ENCODE results near the gene ALX3. TPM values are rescaled to one million over a fixed set of nuclear protein-coding genes. Genes with fewer than 3 reads are reported as not detected.

The ALX3 gene
- total RNA-seq, 4 donors from 2014 or later, result not detected

DNA sequence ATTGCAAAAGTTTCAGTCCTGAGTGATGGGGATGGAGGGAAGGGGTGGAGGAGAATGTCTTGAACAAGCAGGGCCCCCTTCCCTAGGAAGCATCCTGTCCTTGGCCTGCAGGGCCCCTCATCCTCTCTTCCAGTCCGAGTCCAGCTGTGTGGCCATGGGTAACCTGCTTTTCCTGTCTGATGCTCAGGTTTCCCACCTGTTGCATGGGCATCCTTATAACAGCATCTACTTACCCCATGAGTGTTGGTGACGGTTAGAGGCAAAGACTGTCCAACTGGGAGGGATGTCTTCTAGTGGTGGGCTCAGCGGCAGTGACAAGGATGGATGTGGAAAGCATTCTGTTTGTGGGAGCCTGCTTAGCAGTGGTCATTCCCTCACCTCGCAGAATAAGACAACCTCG lies 43.7 kb upstream of the ALX3 start:
- intact Hi-C loops (cut with DNase I; ENCODE audit: low total_unique reads), result no loop called here
- in situ Hi-C loops (cut with MboI; ENCODE audit: low pct_ligation_motif_present in 1 of 4, low pct_unique_long_range_greater_than_20kb in 1 of 4, low sequenced_read_pairs in 3 of 4), result no loop called here
- 89% methylated on average over 5 of the region's 5 CpGs; no CpG with 5 or more reads in 1 of the 2 donors for WGBS, 2 donors (ENCODE audit: low coverage in 1 of 2)
- Histone ChIP-seq H3K36me3 (no peaks in the 10 kb centered on the region), H3K27me3 (peaks cover 28% of the 10 kb centered on the region), H3K4me1 (no peaks in the 10 kb centered on the region), H3K27ac (no peak overlapping the region), H3K9me3 (no peaks in the 10 kb centered on the region), H3K4me3 (no peak overlapping the region)
- DNase-seq, result no peak
- TF ChIP-seq EP300 (IDR thresholded peaks at IDR 0.05; ENCODE audit: low read depth) (no peak), POLR2AphosphoS5 (IDR thresholded peaks at IDR 0.05) (no peak), POLR2A (IDR thresholded peaks at IDR 0.05) (no peak)
- TF ChIP-seq, protein P1, sequence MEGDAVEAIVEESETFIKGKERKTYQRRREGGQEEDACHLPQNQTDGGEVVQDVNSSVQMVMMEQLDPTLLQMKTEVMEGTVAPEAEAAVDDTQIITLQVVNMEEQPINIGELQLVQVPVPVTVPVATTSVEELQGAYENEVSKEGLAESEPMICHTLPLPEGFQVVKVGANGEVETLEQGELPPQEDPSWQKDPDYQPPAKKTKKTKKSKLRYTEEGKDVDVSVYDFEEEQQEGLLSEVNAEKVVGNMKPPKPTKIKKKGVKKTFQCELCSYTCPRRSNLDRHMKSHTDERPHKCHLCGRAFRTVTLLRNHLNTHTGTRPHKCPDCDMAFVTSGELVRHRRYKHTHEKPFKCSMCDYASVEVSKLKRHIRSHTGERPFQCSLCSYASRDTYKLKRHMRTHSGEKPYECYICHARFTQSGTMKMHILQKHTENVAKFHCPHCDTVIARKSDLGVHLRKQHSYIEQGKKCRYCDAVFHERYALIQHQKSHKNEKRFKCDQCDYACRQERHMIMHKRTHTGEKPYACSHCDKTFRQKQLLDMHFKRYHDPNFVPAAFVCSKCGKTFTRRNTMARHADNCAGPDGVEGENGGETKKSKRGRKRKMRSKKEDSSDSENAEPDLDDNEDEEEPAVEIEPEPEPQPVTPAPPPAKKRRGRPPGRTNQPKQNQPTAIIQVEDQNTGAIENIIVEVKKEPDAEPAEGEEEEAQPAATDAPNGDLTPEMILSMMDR (IDR thresholded peaks at IDR 0.05), result no peak

DNA sequence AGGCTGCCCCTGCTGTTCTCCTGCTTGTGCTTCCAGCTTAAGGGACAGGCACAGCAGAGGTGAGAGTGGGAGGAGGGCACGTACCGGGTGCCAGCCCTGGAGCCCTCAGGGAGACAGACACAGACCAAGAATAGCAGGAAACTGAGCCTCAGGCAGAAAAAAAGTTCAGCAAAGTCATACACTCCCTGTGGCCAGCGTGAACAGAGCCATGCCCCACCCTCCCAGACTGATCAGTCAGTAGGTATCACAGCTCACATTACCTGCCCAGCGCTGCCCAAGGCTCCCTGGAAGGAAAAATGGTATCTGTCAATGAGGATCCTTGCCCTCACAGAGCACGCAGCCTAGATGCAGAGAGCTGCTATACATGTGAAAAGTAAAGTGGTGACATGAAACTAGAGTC lies 43.1 kb upstream of the ALX3 start:
- DNase-seq, result no peak
- Histone ChIP-seq H3K36me3 (no peaks in the 10 kb centered on the region), H3K27me3 (peaks cover 28% of the 10 kb centered on the region), H3K4me3 (no peak overlapping the region), H3K27ac (no peak overlapping the region), H3K4me1 (no peaks in the 10 kb centered on the region), H3K9me3 (no peaks in the 10 kb centered on the region)
- in situ Hi-C loops (cut with MboI; ENCODE audit: low pct_ligation_motif_present in 1 of 4, low pct_unique_long_range_greater_than_20kb in 1 of 4, low sequenced_read_pairs in 3 of 4) (no loop called here), intact Hi-C loops (cut with DNase I; ENCODE audit: low total_unique reads) (no loop called here)
- WGBS, 2 donors (ENCODE audit: low coverage in 1 of 2), result 69% methylated on average over 5 of the region's 5 CpGs; no CpG with 5 or more reads in 1 of the 2 donors
- TF ChIP-seq, protein P1 (IDR thresholded peaks at IDR 0.05), result no peak
- no peak for TF ChIP-seq EP300 (IDR thresholded peaks at IDR 0.05; ENCODE audit: low read depth)
- no peak for TF ChIP-seq POLR2A (IDR thresholded peaks at IDR 0.05)
- TF ChIP-seq POLR2AphosphoS5 (IDR thresholded peaks at IDR 0.05), result no peak

DNA sequence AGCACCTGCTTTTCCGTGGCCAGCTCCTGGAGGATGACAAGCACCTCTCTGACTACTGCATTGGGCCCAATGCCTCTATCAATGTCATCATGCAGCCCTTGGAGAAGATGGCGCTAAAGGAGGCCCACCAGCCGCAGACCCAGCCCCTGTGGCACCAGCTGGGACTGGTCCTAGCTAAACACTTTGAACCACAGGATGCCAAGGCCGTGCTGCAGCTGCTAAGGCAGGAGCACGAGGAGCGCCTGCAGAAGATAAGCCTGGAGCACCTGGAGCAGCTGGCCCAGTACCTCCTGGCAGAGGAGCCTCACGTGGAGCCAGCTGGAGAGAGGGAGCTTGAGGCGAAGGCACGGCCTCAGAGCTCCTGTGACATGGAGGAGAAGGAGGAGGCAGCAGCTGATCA lies 42.2 kb upstream of the ALX3 start:
- H3K4me3 ChIP-seq, result no peak overlapping the region
- peaks cover 28% of the 10 kb centered on the region for H3K27me3 ChIP-seq
- intact Hi-C loops (cut with DNase I; ENCODE audit: low total_unique reads) (no loop called here), in situ Hi-C loops (cut with MboI; ENCODE audit: low pct_ligation_motif_present in 1 of 4, low pct_unique_long_range_greater_than_20kb in 1 of 4, low sequenced_read_pairs in 3 of 4) (no loop called here)
- H3K4me1 ChIP-seq, result no peaks in the 10 kb centered on the region
- TF ChIP-seq EP300 (IDR thresholded peaks at IDR 0.05; ENCODE audit: low read depth), result no peak
- no peaks in the 10 kb centered on the region for H3K9me3 ChIP-seq
- 20 to 59% methylated on average over 1 to 9 of the region's 9 CpGs for WGBS, 2 donors (ENCODE audit: low coverage in 1 of 2)
- no peak for DNase-seq
- no peaks in the 10 kb centered on the region for H3K36me3 ChIP-seq
- H3K27ac ChIP-seq, result no peak overlapping the region

DNA sequence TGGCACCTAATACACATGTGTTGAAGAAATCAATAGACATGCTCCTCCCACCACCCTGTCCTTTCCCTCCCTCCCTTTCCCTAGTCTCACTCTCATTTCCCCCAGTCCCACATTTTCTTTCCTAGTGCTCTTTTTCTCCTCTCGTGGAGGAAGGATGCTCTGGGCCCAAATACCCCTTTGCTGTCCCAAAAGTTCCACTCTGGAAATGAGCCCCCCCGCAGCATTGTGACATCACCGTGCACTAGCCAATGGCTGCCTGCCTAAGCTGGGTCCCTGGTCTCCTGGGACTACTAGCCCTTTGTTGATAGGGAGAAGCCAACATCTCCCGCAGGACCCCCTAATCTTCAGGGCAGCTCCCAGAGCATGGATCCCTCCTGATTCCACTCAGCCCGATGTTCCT lies 41.7 kb upstream of the ALX3 start, which contains the start of gene UBL4B:
Gene UBL4B, plus strand, starts transcription at position 301 of the 400 bp plus-strand sequence. Its CDS starts 92 bp downstream, at position 393.
- H3K9me3 ChIP-seq, result no peaks in the 10 kb centered on the region
- WGBS, 2 donors (ENCODE audit: low coverage in 1 of 2), result 80 to 94% methylated on average over 3 to 5 of the region's 5 CpGs
- peaks cover 28% of the 10 kb centered on the region for H3K27me3 ChIP-seq
- TF ChIP-seq POLR2AphosphoS5 (IDR thresholded peaks at IDR 0.05) (no peak), EP300 (IDR thresholded peaks at IDR 0.05; ENCODE audit: low read depth) (no peak), POLR2A (IDR thresholded peaks at IDR 0.05) (no peak)
- TF ChIP-seq, protein P1 (IDR thresholded peaks at IDR 0.05), result no peak
- intact Hi-C loops (cut with DNase I; ENCODE audit: low total_unique reads) (no loop called here), in situ Hi-C loops (cut with MboI; ENCODE audit: low pct_ligation_motif_present in 1 of 4, low pct_unique_long_range_greater_than_20kb in 1 of 4, low sequenced_read_pairs in 3 of 4) (no loop called here)
- no peak within 1 kb of the TSS for H3K27ac ChIP-seq
- no peak within 1 kb of the TSS for H3K4me3 ChIP-seq
- no peaks in the 10 kb centered on the region for H3K4me1 ChIP-seq
- no peaks in the 10 kb centered on the region for H3K36me3 ChIP-seq
- DNase-seq, result no peak

DNA sequence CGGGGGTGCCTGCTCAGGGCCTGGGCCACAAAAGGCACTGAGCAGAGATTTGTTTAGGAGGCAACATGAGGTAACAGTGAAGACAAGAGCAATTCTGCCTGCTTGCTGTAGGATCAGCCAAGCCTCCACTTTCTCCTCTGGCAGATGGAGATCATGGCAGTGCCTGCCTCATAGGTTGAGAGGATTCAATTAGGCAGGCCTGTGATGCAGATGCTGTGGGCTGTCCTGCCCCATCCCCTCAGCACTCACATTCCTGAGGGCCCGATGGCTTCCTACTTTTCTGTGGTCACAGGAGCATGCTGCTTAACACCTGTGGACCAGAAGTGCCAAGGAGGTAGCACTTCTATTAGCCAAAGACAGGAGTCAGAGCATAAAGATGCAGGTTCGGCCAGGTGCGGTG lies 40.6 kb upstream of the ALX3 start:
- in situ Hi-C loops (cut with MboI; ENCODE audit: low pct_ligation_motif_present in 1 of 4, low pct_unique_long_range_greater_than_20kb in 1 of 4, low sequenced_read_pairs in 3 of 4), result no loop called here
- Histone ChIP-seq H3K4me3 (no peak overlapping the region), H3K27ac (no peak overlapping the region), H3K4me1 (no peaks in the 10 kb centered on the region), H3K9me3 (no peaks in the 10 kb centered on the region), H3K36me3 (no peaks in the 10 kb centered on the region), H3K27me3 (peaks cover 20% of the 10 kb centered on the region)
- intact Hi-C loops (cut with DNase I; ENCODE audit: low total_unique reads), result no loop called here
- TF ChIP-seq, protein P1 (IDR thresholded peaks at IDR 0.05), result no peak
- TF ChIP-seq POLR2A (IDR thresholded peaks at IDR 0.05), result no peak
- no peak for TF ChIP-seq POLR2AphosphoS5 (IDR thresholded peaks at IDR 0.05)
- no peak for TF ChIP-seq EP300 (IDR thresholded peaks at IDR 0.05; ENCODE audit: low read depth)
- no peak for DNase-seq
- WGBS, 2 donors (ENCODE audit: low coverage in 1 of 2), result 76% methylated on average over 4 of the region's 4 CpGs; no CpG with 5 or more reads in 1 of the 2 donors

Data from transverse colon (tissue), 4 donors.